Stimulated activated CD4-positive, alpha-beta T cell treated with anti-CD3 and anti-CD28 coated beads, Interleukin-12 subunit alpha, Interleukin-12 subunit beta, amount 100 ng/mL, for 4 hours (primary cell): ENCODE data around the gene NAXE.
"Not testable (repeated sequence)": the region's sequence is repeated elsewhere in the genome, so short reads cannot be mapped to it uniquely, and the experiment has no call there.

Experiments
- DNase-seq: peaks from one replicate; pipeline ENCODE4 v3.0.0-alpha.2; 2020

Gene NAXE

DNA sequence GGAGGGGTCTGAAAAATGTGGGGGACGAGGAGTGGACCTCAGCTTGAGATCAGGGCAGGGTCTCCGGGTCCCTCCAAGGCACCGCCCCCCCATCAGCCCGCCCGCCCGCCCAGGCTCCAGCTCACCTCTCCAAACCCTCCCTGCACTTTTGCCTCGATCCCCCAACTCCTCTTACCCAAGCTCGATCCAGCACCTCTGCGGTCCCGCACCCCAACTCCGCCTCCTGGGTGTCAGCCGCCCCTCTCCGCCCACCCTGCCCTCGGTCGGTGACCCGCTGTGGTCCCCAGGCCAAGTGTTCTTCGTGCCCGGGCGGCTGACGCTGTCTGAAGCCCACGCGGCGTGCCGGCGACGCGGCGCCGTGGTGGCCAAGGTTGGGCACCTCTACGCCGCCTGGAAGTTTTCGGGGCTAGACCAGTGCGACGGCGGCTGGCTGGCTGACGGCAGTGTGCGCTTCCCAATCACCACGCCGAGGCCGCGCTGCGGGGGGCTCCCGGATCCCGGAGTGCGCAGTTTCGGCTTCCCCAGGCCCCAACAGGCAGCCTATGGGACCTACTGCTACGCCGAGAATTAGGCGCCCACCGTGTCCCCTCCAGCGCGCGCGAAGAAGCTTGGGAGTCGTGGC is 33.3 kb downstream of the NAXE start:
- no peak for DNase-seq

DNA sequence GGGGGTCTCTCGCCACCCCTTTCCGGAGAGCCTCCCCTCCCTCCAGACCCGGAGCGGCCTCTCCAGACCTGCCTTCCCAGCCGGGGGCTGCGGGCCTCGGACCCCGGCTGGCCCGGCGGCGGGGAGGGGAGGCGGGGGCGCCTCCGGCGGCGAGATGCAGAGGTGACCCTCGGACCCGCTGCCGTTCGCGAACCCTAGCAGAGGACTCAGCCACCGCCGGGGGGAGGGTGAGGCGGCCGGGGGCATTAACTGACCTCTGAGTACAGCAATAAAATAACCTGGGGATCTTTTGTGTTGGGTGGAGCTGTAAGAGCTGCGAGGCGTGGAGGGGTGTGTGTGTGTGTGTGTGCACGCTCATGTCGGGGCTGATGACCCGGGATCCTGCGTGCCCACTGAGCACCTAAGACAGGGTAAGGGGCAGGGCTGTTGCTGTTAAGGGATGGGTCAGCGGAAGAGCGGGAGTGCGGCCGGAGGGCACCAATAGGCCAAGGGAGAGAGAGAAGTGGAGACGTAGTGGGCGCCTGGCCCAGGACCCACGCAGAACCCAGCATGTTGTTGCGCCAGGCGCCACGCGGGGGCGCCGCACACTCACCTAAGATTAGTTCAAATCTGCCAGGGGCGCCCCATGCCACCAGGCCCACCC is 34.0 kb downstream of the NAXE start:
- peak; percentile 70 for DNase-seq

GRCh38 chr1:156626079-156626438 is 34.5 kb downstream of the NAXE start:
- no peak for DNase-seq

DNA sequence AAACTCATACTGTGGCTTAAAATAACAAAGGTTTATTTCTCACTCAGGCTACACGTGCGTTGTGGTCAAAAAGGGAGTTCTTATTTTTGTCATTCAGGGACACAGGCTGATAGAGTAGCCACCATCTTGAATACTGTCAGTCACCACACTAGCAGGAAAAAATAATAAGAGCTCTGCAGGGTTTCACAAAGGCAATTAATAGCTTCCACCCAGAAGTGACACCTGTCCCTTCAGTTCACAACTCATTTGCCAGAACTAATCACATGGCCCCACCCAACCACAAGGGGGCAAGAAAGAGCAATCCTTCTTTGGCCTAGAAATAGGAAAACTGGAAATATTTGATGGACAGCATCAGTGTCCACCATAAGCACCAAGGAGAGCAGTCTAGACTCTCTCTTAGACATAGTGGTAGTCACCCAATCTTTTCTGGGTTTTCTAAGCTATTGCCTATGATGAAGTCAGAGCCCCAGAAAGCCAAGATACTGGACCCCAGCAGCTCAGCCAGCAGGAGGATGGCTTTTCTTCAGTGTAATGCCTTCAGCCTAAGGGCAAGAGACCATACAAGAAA is 35.8 kb downstream of the NAXE start:
- DNase-seq: no peak

DNA sequence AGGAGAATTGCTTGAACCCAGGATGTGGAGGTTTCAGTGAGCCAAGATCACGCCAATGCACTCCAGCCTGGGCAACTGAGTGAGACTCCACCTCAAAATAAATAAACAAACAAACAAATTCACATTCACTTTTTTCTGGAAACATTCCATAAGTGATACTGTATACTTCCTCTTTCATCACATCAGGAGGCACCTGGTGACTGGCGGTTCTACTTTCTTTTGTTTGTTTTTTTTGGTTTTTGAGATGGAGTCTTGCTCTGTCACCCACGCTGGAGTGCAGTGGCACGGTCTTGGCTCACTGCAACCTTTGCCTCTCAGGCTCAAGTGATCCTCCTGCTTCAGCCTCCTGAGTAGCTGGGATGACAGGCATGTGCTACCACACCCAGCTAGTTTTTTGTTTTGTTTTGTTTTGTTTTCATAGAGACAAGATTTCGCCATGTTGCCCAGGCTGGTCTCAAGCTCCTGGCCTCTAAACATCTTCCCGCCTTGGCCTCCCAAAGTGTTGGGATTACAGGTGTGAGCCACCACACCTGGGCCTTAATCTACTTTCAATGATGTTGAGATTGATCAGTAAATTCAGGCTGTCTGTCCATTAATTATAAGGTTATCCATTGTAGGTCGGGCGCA is 38.4 kb downstream of the NAXE start:
- DNase-seq: no peak

- DNase-seq: not testable (repeated sequence)
Observed at GRCh38 chr1:156631152-156631551, 39.6 kb downstream of the NAXE start.

GRCh38 chr1:156632355-156632754 is 40.8 kb downstream of the NAXE start:
- DNase-seq: no peak

DNA sequence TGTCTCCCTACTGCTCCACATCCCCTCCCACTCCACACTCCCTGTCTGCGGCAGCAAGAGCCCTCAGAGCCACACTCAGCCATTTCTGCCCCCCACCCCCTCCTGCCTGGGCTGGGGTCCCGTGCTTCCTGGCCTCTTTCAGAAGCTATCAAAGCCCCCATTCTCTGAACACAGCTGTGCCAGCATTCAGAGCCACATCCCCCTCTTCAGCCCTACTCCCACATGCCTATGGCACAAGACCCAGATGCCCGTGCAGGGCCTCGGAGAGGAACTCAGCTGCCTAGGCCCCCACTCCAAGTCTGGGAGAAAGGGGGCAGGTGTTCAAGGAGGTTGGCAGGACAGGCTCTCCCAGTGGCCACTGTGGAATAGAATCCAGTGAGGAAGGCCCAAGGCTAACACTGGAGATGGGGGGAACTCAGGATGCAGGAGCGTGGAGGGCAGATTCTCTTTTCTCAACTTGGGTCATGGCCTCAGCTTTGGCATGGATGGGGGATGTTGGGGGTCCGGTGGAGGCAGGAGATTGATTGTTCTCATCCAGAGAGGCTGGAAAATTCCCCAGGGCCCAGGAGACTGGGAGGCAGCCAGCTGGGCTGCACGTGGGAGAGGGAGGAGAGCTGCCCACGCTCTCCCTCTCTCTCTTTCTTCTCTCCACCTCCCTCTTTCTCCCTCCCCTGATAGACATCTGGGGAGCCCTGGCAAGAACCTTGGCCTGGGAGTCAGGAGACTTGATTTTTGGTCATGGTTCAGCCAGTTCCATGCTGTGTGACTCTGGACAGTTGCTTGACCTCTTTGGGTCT is 46.8 kb downstream of the NAXE start:
- no peak for DNase-seq

- no peak for DNase-seq
Observed at GRCh38 chr1:156639601-156640101, 48.1 kb downstream of the NAXE start.

- DNase-seq: no peak
Observed at GRCh38 chr1:156640842-156641706, 49.5 kb downstream of the NAXE start.

GRCh38 chr1:156641761-156642264 is 50.2 kb downstream of the NAXE start, which contains the start of gene BCAN:
Gene BCAN, plus strand, starts transcription at chr1:156642117. Its CDS starts 3,938 bp downstream, at chr1:156646055.
- no peak for DNase-seq

- no peak for DNase-seq
Observed at GRCh38 chr1:156642265-156643048, 50.9 kb downstream of the NAXE start.

DNA sequence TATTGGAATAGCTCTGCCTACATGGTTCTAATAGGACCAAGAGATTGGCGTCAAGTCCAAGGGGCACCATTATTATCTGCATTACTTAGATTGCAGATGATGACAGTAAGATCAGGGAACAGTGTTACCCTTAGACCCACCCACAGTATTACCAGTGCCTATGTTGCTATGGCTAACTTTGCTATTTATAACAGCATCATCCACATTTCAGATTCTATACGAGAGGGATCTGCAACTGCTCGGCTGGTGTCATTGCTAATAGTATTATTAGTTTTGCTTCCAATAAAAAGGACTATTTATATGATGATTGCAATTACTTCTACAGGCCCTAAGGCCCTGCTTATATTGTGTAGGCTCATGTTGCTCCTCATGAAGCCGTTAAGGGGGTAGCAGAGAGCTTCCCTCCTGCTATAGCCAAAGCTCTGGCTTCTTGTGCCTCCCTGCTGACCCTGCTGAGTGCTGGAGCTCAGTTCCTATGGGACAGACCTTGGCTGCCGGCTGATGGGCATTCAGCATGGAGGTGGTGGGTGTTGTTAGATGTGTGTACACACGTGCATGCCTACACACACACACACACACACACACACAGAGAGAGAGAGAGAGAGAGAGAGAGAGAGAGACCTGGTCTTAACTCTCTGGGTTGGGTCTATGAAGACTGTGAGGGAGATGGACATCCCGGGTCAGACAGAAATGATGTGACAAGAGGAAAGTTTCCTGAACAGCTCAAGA is 51.6 kb downstream of the NAXE start:
- no peak for DNase-seq

DNA sequence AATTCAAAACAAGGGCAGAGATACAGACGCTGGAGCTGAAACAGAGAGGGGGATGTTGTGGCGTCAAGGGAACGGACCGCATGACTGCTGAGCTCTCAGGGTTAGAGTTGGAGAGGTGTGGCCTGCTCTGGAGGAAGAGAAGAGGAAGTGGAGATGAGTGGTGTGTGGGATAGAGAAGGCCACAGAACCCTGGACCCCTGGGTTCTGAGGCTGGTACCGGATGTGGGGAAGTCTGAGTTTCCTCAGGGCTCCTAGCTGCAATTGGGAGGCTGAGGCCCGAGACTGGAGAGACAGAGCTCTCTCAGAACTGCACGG is 52.2 kb downstream of the NAXE start:
- no peak for DNase-seq
